NCI-H524 (cell line): ENCODE measurements around the gene OGT.

Experiments
- DNase-seq, 2 experiments: peaks; one replicate each; lab custom pipeline; 2025; lab: John Stamatoyannopoulos, UW

The OGT gene

GRCh38 chrX:71622576-71623450, 89.9 kb downstream of the OGT start:
- DNase-seq, result peak in 1 of 2 experiments; percentile 21

GRCh38 chrX:71623714-71624113, 90.8 kb downstream of the OGT start:
- no peak for DNase-seq

- DNase-seq, result no peak
These were observed 92.6 kb downstream of the OGT start for GRCh38 chrX:71625471-71625870.
